HPDE6-E6E7 (cell line): ENCODE data around the gene RBM26.

Experiments
- DNase-seq: peaks from one replicate; pipeline ENCODE4 v3.0.0; 2011; ENCODE audit warnings: missing footprints; ENCODE audit errors: extremely low spot score

Gene RBM26

DNA sequence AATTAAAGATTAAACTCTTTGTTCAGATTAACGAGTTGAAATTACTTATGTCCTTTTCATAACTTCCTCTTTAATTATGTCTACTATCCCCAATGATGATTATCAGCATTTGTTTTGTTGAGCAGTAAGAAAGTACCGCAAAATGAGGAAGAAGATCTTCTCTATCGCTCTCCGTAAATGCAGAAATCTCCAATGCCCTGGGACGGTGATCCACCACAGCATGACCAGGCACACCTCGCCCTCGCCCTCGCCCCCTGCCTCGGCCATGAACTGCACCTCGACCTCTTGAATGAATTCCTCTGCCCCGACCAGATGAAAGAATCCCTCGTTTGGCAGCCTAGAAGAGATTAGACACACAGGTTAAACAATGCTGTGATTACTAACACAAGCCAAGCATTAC, 69.1 kb downstream of the RBM26 start:
- DNase-seq = no peak

- DNase-seq = no peak
Observed at GRCh38 chr13:79328510-79328909, 77.5 kb downstream of the RBM26 start.

DNA sequence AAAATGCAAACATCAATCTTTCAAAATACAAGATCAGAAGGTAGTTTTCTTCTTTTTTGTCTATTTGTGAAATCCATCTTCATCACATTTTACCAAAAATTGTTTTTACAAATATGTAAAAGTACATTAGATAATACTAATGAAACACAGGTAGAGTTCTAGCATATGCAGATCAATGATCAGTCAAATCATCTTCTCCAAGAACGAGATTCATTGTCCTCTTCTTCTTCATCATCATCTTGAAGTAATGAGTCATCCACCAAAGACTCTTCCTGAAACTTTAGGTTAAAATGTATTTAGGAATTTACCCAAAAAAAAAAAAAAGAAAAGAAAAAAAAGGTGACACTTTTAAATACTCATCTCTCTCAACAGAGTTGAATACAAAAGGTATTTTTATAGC, 85.6 kb downstream of the RBM26 start:
- DNase-seq = no peak

- DNase-seq = no peak
Observed at GRCh38 chr13:79318664-79319063, 87.4 kb downstream of the RBM26 start.

DNA sequence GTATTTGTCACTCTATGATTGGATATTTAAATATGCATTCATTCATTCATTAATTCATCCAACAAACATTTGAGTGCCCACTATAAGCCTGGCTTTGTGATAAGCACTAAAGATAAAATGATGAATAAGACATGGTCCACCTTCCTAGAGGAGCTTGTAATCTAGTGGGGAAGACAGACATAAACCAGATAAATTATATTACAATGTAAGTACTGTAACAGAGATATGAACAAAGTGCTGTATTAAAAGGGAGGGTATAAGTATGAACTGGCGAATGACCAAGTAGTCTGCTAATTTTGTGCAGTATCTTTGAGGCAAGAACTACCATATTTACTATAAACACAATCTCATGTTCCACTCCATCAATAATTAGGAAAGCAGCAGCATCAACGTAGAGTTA, 88.2 kb downstream of the RBM26 start:
- no peak for DNase-seq

DNA sequence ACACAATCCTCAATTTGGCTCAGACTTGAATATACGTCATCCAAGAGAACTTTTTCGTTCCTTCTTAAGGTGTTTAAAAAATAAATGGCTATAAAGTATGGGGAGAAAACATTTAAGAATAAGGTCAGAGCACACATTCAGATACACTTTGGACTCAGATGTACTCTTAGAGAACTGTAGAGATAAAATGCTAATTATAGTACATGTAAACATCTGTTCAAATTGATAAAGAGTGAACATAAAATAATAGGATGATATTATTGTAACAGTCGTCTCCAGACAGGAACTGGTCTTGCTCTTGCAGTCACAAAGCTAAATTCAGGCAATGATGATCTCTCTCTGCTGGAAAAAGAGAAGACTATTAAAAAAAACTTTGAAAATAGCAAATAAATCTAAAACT, 91.4 kb downstream of the RBM26 start:
- no peak for DNase-seq

DNA sequence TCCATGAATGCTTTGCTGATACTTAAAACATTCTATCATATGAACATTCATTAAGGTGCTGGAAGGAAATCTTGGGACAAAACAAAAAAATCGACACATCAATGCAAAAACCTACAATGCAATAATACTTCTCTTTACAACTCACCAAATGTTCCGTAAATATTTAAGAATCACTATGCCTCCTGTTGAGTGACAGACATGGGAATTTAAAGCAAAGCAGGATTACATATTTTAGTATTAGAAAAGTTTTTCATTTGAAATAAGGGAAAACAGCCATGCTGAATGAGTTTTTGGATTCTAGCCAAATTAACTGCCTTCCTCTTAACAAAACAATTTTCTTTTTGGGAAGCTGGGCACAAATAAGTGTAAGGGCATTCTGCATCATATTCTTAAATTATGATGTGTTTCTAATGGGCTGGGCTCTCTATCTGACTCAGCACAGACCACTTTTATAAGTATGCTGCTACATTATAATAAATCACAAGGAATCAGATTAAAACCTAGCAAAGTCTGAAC, 93.7 kb downstream of the RBM26 start:
- DNase-seq = no peak

DNA sequence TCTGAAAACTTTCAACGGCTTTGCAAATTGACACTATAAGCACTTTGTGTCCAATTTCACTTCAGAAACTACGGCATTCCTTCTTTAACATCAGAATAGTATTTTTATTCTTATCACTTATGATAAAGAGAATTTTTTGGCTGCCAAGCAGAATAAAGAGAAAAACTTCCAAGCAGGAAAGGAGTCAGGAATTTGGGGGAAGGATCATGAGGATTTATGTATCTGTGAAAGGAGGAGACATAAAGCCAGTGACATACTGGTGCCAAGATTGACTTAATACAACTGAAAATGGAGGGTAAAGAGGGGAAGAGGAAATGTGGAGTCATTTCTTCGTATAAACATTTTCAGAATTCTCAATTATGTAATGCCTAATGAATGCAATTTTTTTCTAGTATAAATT, 94.7 kb downstream of the RBM26 start:
- DNase-seq = no peak

DNA sequence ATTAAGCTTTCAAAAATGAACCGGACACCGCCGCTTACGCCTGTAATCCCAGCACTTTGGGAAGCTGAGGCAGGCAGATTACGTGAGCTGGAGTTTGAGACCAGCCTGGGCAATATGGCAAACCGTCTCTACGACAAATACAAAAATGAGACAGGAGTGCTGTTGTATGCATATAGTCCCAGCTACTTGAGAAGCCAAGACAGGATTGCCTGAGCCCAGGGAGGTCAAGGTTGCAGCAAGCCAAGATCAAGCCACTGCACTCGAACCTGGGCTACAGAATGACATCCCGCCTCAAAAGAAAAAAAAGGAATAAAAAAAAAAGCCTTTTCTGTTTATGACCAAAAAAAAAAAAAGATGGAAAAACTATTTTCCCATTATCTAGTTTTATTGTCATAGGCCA, 96.4 kb downstream of the RBM26 start:
- no peak for DNase-seq

- no peak for DNase-seq
Observed at GRCh38 chr13:79307866-79308298, 98.2 kb downstream of the RBM26 start.

- DNase-seq = no peak
Observed at GRCh38 chr13:79307433-79307861, 98.6 kb downstream of the RBM26 start.

- no peak for DNase-seq
Observed at GRCh38 chr13:79306650-79307049, 99.4 kb downstream of the RBM26 start.

DNA sequence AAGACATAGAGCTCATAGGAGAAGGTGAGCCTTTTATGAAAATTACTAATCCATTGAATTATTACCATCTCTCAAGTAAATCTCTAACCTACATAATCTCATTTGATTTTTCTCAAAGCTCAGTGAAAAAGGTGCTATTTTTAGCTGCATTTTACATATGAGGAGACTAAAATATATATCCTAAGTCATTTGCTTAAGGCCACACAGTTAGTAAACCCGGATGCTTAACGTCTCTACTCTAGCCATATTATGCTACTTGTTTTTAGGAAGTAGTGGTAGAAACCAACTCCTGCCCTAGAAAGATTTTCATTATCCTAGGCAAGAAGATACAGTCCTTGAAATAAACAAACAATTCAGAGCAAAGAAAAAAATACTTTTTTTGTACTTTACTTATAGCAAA, 108.9 kb downstream of the RBM26 start:
- no peak for DNase-seq

DNA sequence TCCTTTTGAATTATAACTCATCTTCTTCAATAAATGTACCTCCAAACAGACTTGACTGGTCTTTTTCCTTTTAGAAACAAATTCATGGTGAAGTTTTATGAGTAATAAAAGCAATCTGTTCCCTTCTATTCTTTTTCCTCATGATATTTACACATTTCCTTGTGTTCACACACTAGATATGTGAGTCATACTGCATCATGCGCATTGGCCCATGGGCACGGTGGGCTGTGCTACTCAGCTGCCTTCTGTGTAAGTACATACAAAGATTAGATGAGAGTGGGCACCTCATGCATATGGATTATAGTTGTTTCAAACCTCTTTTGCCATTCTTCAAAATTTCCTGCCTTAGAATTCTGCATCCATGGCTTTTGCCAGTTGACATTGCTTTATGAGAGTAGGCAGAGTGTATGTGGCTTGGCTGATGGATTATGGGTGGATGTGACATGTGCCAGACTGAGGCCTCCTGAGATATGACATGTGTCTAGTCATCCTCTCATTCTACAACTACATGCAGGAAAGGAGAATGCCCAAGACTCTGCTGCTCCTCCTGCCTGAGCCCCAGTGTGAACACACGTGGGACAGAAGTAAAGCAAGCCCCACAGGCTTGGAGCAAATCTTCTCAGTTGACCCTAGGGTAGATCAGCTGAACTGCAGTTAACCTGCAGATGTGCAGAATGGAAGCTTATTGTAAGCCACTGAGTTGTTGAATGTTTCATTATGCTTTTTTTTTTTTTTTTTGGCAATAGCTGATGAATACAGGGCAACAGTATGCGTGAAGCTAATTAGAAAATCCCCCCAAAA, 109.9 kb downstream of the RBM26 start:
- DNase-seq = peak; percentile 10

DNA sequence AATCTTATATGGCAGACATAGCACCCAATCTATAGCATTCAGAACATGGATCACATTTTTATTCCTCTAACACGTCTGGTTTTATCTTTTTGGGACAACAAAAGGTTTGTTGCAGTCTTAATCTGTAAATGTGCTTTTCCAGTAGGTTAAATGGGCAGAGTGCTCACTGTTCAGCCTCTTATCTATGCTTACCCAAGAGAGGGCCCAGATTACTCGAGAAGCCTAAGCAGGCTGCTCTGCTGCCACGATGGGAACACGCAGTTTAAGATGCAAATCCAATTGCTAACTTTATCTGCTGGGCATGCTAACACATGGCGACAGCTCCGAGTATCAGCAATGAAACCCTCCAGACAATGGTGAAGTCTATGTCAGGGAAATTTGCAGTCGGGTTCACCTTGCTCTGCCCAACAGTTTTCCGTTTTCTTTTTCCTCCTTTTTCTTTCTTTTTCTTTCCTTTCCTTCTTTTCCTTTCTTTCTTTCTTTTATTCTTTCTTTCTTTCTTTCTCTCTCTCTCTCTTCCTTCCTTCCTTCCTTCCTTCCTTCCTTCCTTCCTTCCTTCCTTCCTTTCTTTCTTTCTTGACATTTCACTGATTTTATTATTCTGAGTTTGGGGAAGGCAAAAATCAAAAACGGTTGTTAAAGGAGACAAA, 115.3 kb downstream of the RBM26 start:
- no peak for DNase-seq

- no peak for DNase-seq
Observed at GRCh38 chr13:79289571-79289970, 116.5 kb downstream of the RBM26 start.

DNA sequence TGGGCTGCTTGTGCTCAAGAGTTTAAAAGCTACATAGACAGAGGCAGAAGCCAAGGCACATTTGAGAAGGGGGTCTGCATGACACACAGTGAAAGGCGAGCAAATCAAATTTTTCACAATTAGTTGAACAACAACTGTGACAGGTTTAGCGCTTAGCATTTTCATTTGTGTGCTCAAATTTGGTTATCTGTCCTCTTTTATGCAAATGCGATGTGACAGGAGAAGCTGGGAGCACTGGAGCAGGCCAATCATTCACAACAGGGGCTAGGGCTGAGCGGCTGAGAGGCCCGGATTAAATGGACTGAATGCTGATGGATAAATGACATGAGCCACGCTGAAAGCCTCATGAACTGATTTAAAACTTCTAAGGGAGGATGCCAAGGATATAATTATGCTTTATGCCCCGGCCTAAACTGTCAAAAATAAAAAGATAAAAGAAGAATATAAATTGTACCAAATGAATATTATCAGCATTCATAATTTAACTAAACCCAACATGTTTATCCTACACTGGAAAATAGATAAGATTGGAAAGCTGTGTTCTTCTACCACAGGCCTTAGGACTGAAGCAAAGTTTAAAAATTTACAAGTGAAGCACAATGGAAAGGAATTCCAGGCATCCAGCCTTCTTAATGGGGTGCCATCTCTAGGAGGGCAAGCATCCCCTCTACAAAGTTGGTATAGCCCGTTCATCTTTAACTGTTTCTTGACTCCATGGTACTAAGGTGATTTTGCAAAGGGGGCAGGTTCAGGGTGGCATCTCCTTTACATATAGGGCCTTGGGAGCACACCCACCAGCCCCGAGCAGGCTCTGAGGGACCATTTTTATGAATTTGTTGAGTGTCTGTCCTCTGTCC, 117.9 kb downstream of the RBM26 start:
- no peak for DNase-seq

GRCh38 chr13:79285159-79285558, 120.9 kb downstream of the RBM26 start:
- DNase-seq = no peak

GRCh38 chr13:79283742-79284141, 122.3 kb downstream of the RBM26 start:
- DNase-seq = no peak

DNA sequence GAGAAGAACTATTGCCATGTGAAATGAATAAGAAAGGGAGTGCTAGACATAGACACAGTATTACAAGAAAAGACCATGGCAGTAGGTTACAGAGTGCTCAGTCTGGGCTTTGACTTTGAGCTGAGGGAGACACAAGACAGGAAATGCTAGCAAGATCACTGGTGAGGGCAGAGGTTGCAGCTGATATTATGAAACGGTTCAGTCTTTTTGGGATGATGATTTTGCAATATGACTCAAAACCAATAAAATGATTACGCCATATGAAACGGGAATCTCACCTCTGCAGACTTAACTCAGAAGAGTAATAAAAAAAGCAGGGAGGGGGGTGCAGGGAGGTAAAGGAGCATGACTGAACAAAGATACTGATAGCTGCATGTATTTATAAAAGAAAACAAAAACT, 123.1 kb downstream of the RBM26 start:
- no peak for DNase-seq

DNA sequence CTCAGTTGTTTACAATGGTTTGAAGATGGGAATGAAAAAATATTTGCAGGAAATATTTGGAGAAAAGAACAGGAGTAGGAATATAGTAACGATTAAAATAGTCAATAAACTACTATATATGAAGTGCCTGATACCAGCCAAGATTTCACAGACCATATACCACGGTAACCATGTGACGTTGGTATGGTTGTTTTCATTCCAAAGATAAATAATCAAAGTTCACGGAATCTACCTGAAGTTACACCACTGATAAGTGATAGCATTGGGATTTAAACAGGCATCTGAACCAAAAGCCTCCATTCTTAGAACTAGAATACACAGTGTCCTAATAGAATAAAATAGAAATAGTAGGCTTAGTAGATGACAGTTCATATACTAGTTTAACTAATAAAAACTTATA, 123.5 kb downstream of the RBM26 start:
- DNase-seq = no peak

GRCh38 chr13:79281339-79281747, 124.7 kb downstream of the RBM26 start:
- no peak for DNase-seq
